GM12878 (cell line): ENCODE data around the gene LY9. TPM values are rescaled to one million over a fixed set of nuclear protein-coding genes. Genes with fewer than 3 reads are reported as not detected.

Source experiments
- ATAC-seq: fragments of 200-7000 bp; cut with Tn5 transposase; 3 replicates; pipeline ENCODE4 v1.9.1; 2020; ENCODE audit warnings: mild to moderate bottlenecking, moderate library complexity
- BruUV-seq: library from RNA; stranded (reverse); fragments of 400-500 nt; replicated peaks from 2 replicates; lab custom pipeline; 2021; lab: Mats Ljungman, UMichigan
- CTCF ChIA-PET: fragments of 300-600 bp; sonication (Branson Sonifier 250); formaldehyde crosslinking; extraction: SDS; loops from one replicate; lab custom pipeline; 2021; ENCODE audit warnings: inconsistent platforms; lab: Yijun Ruan, JAX
- POLR2A ChIA-PET: fragments of 350-600 bp; formaldehyde crosslinking; extraction: SDS; loops from one replicate; lab custom pipeline; 2021; ENCODE audit warnings: inconsistent platforms; lab: Charles Lee
- RAD21 ChIA-PET: fragments of 300-600 bp; sonication (Branson Sonifier 250); formaldehyde crosslinking; loops from one replicate; lab custom pipeline; 2023; ENCODE audit warnings: antibody characterized with exemption; ENCODE audit not compliant: unreplicated experiment; lab: Charles Lee
- SMC1A ChIA-PET: fragments of 300-600 bp; sonication (Branson Sonifier 250); formaldehyde crosslinking; loops from one replicate; lab custom pipeline; 2023; ENCODE audit not compliant: unreplicated experiment, uncharacterized antibody; lab: Charles Lee
- DNase-seq: peaks from one replicate; pipeline ENCODE4 v3.0.0-alpha.2; 2011; ENCODE audit warnings: low read depth, low spot score
- FAIRE-seq: peaks from 3 replicates; lab custom pipeline; 2011; peaks lifted over from hg19 to GRCh38; lab: Jason Lieb, UNC
- H2AFZ ChIP-seq: 2 replicates; pipeline ENCODE4 v1.6.0; 2011; ENCODE audit warnings: low read depth, low read length, control low read depth; ENCODE audit not compliant: control insufficient read depth
- H3K27ac ChIP-seq: 2 replicates; pipeline ENCODE4 v1.5.1; 2011; ENCODE audit warnings: control low read depth; ENCODE audit not compliant: control insufficient read depth, insufficient read depth
- H3K27me3 ChIP-seq, 2 experiments: replicated peaks in 1 of 2; 2 replicates each; pipeline versions ENCODE4 v1.6.0 to v1.6.1; 2011; ENCODE audit warnings: low read length in 1 of 2; ENCODE audit not compliant: control insufficient read depth in 2 of 2, insufficient read depth in 2 of 2
- H3K36me3 ChIP-seq, 2 experiments: 2 replicates each; pipeline ENCODE4 v1.5.1; 2011; ENCODE audit warnings: low read length in 1 of 2; ENCODE audit not compliant: control insufficient read depth in 2 of 2, insufficient read depth in 2 of 2
- H3K4me1 ChIP-seq: 2 replicates; pipeline ENCODE4 v1.6.1; 2011; ENCODE audit warnings: mild to moderate bottlenecking, low read length, moderate library complexity, mixed read lengths; ENCODE audit not compliant: control insufficient read depth, insufficient read depth
- H3K4me2 ChIP-seq: 2 replicates; pipeline ENCODE4 v1.6.0; 2011; ENCODE audit warnings: control low read depth; ENCODE audit not compliant: control insufficient read depth, insufficient read depth
- H3K4me3 ChIP-seq: fragments of 200-600 bp; sonication (generic); 2 replicates; pipeline ENCODE4 v1.5.1; 2016
- H3K79me2 ChIP-seq: 2 replicates; pipeline ENCODE4 v1.6.0; 2011; ENCODE audit warnings: low read length; ENCODE audit not compliant: control insufficient read depth, insufficient read depth
- H3K9ac ChIP-seq: 2 replicates; pipeline ENCODE4 v1.8.0; 2011; ENCODE audit warnings: low read length, control low read depth, mixed read lengths; ENCODE audit not compliant: control insufficient read depth, insufficient read depth
- H3K9me3 ChIP-seq: replicated peaks from 3 replicates; pipeline ENCODE4 v1.5.1; 2011; ENCODE audit warnings: mild to moderate bottlenecking, low read length; ENCODE audit not compliant: control insufficient read depth, insufficient read depth
- H4K20me1 ChIP-seq: 2 replicates; pipeline ENCODE4 v1.6.0; 2011; ENCODE audit not compliant: control insufficient read depth, insufficient read depth
- BCL3 ChIP-seq: IDR thresholded peaks from 2 replicates; pipeline ENCODE4 v1.6.1; 2011; ENCODE audit warnings: borderline replicate concordance, low read depth, mild to moderate bottlenecking, moderate library complexity, low read length; ENCODE audit not compliant: insufficient read depth, poor library complexity, severe bottlenecking
- IRF3 ChIP-seq: fragments of 450-650 bp; IDR thresholded peaks from 2 replicates; pipeline ENCODE4 v1.6.1; 2014; ENCODE audit warnings: mild to moderate bottlenecking
- IRF4 ChIP-seq: IDR thresholded peaks from 2 replicates; pipeline ENCODE4 v1.6.1; 2011; ENCODE audit warnings: low read depth, low read length
- RAD21 ChIP-seq: IDR thresholded peaks from 2 replicates; pipeline ENCODE4 v1.6.1; 2011; ENCODE audit warnings: mild to moderate bottlenecking, low read depth, low read length, moderate library complexity; ENCODE audit not compliant: insufficient read depth
- REST ChIP-seq: IDR thresholded peaks from 2 replicates; pipeline ENCODE4 v1.6.1; 2012; ENCODE audit warnings: mild to moderate bottlenecking, low read depth, low read length
- SPI1 ChIP-seq: IDR thresholded peaks from 2 replicates; pipeline ENCODE4 v1.6.1; 2011; ENCODE audit warnings: low read depth, mild to moderate bottlenecking, low read length, moderate library complexity, borderline replicate concordance; ENCODE audit not compliant: insufficient read depth
- TARDBP ChIP-seq: IDR thresholded peaks from 2 replicates; pipeline ENCODE4 v1.6.1; 2016; ENCODE audit warnings: borderline replicate concordance
- ZBTB33 ChIP-seq: fragments of 450-650 bp; IDR thresholded peaks from 2 replicates; pipeline ENCODE4 v1.6.1; 2017; ENCODE audit warnings: mild to moderate bottlenecking
- ZBTB40 ChIP-seq: fragments of 450-650 bp; IDR thresholded peaks from 2 replicates; pipeline ENCODE4 v1.6.1; 2016; ENCODE audit warnings: mild to moderate bottlenecking, moderate library complexity, borderline replicate concordance
- ZNF207 ChIP-seq: fragments of 450-650 bp; IDR thresholded peaks from 2 replicates; pipeline ENCODE4 v1.6.1; 2014; ENCODE audit warnings: antibody characterized with exemption, mild to moderate bottlenecking, borderline replicate concordance
- WGBS: methylation state at CpG from one replicate; pipeline ENCODE4 v1.1.6; 2016; ENCODE audit warnings: low lambda C conversion rate; ENCODE audit not compliant: insufficient replicate concordance, insufficient coverage; ENCODE audit errors: missing lambda C conversion rate; 5-methylcytosine and 5-hydroxymethylcytosine counted together
- in situ Hi-C: fragments of 300-500 bp; cut with MboI; formaldehyde crosslinking; loops from 9 replicates; pipeline ENCODE4 v1.14.3; 2018; ENCODE audit warnings: mixed read lengths
- intact Hi-C: fragments of 100-400 bp; cut with micrococcal nuclease; formaldehyde crosslinking; loops from one replicate; pipeline ENCODE4 v1.14.2; 2022; ENCODE audit not compliant: unreplicated experiment
- polyA plus RNA-seq, 11 experiments: library from polyadenylated mRNA; depleted of rRNA in 4 of 11; unstranded in 6 of 11; stranded (reverse) in 5 of 11; fragments of >200 nt; fragmentation: Nextera tagmentation in 4 of 11; fragmentation: Illumina TruSeq in 1 of 11; extraction: Ambion mirVana in 4 of 11; extraction: Trizol in 1 of 11; gene quantifications; 1 replicate in 1 of 11; 2 replicates in 10 of 11; pipeline versions ENCODE4 v1.2.1 to v1.2.3, GENCODE V29; 2011 to 2016; ENCODE audit warnings: inconsistent platforms in 2 of 11, missing spikeins in 2 of 11, low read depth in 1 of 11
- total RNA-seq, 4 experiments: library from RNA; depleted of rRNA in 3 of 4; stranded (reverse); fragments of >200 nt in 3 of 4; fragmentation: Illumina TruSeq in 1 of 4; extraction: Trizol in 1 of 4; gene quantifications; 2 replicates each; pipeline versions ENCODE4 v1.2.1 to v1.2.3, GENCODE V29; 2013 to 2021

The LY9 gene
- total and polyA plus RNA-seq, 10 of the 15 experiments (the other 5 are each of a cell fraction or from before 2014, with no cell fraction given): 2.7 to 12.5 (median 9.0) TPM

- Histone ChIP-seq H2AFZ (no peak overlapping the region), H3K36me3 (peaks cover under 1 to 4% of the 10 kb centered on the region in 2 experiments; a peak in 1 of 4 replicates), H3K9ac (no peak overlapping the region), H3K4me2 (no peak overlapping the region), H3K4me1 (peaks cover 17% of the 10 kb centered on the region), H3K27me3 (no peaks in the 10 kb centered on the region), H3K79me2 (no peaks in the 10 kb centered on the region), H3K4me3 (no peak overlapping the region), H3K9me3 (no peaks in the 10 kb centered on the region; the same call in 2 of the 3 replicates), H3K27ac (no peak overlapping the region), H4K20me1 (no peaks in the 10 kb centered on the region)
- BruUV-seq: no TSS peak
- intact Hi-C loops (no loop called here), in situ Hi-C loops (no loop called here)
- no peak for FAIRE-seq
- ChIA-PET SMC1A (interaction anchor here (1.1 to 9.8 kb wide), 3 partner anchors 9 to 47 kb away, joined by 3 to 109 read pairs (median 3); partner anchors contain the start of gene CD48), POLR2A (interaction anchor here (0.6 to 0.9 kb wide), 2 partner anchors 19 to 260 kb away, joined by 3 read pairs; partner anchors contain the start of gene SLAMF7), CTCF (interaction anchor here (1.1 to 6.0 kb wide), 4 partner anchors 9 to 118 kb away, joined by 3 to 42 read pairs (median 5); no protein-coding TSS in a partner anchor), RAD21 (interaction anchor here (2.0 kb wide), 1 partner anchor 9 kb away, joined by 8 read pairs; no protein-coding TSS in a partner anchor)
- ATAC-seq: no peak
- DNase-seq: no peak
- 72% methylated on average over 2 of the region's 2 CpGs for WGBS
- TF ChIP-seq ZBTB40 (no peak), SPI1 (no peak), BCL3 (no peak), REST (no peak), ZBTB33 (no peak), TARDBP (no peak), RAD21 (no peak), IRF3 (no peak), IRF4 (no peak), ZNF207 (no peak)
Observed at GRCh38 chr1:160758521-160758920, 37.5 kb upstream of the LY9 start.
